D721Med (cell line): Measurements from ENCODE around the gene PRDM10.

ENCODE experiments used
- DNase-seq: peaks from one replicate; pipeline ENCODE4 v3.0.0; 2011; ENCODE audit warnings: low spot score; ENCODE audit not compliant: insufficient read length
- FAIRE-seq: peaks from 2 replicates; lab custom pipeline; 2011; peaks lifted over from hg19 to GRCh38; lab: Jason Lieb, UNC
- CTCF ChIP-seq: IDR thresholded peaks from 2 replicates; pipeline ENCODE4 v1.5.1; 2012; ENCODE audit warnings: mild to moderate bottlenecking, control low read depth; ENCODE audit not compliant: insufficient read depth; ENCODE audit errors: missing control alignments

PRDM10 gene

GRCh38 chr11:129999407-129999806 lies 3.2 kb downstream of the PRDM10 start:
- FAIRE-seq (no peak), DNase-seq (no peak)
- no peak for TF ChIP-seq CTCF

GRCh38 chr11:129998905-129999304 lies 3.7 kb downstream of the PRDM10 start:
- no peak for TF ChIP-seq CTCF

GRCh38 chr11:129998107-129998506 lies 4.5 kb downstream of the PRDM10 start:
- no peak for TF ChIP-seq CTCF
- FAIRE-seq: no peak
- no peak for DNase-seq

More at GRCh38 chr11:129998905-129999304, 3.7 kb downstream of the PRDM10 start:
- FAIRE-seq (no peak), DNase-seq (no peak)

- DNase-seq (no peak), FAIRE-seq (no peak)
- TF ChIP-seq CTCF: no peak
Observed at GRCh38 chr11:129997513-129997912, 5.1 kb downstream of the PRDM10 start.

- DNase-seq: no peak
- no peak for TF ChIP-seq CTCF
- FAIRE-seq: no peak
Observed at GRCh38 chr11:129996113-129996870, 6.3 kb downstream of the PRDM10 start.

- DNase-seq: no peak
- FAIRE-seq: no peak
- no peak for TF ChIP-seq CTCF
Observed at GRCh38 chr11:129995163-129995562, 7.5 kb downstream of the PRDM10 start.
